SK-N-SH (cell line): ENCODE measurements around the gene EEF2.

Experiments used
- CTCF ChIP-seq: fragments of 200-600 bp; sonication (generic); IDR thresholded peaks from 2 replicates; pipeline ENCODE4 v1.6.1; 2017; ENCODE audit warnings: antibody characterized with exemption, mild to moderate bottlenecking, moderate library complexity
- EP300 ChIP-seq, 2 experiments: IDR thresholded peaks; 2 replicates each; pipeline versions ENCODE4 v1.4.0 to v1.6.1; 2012; ENCODE audit warnings: borderline replicate concordance in 1 of 2, low read depth in 1 of 2, low read length in 1 of 2
- EZH2phosphoT487 ChIP-seq: fragments of 200-600 bp; sonication (generic); IDR thresholded peaks from 2 replicates; pipeline ENCODE4 v1.6.1; 2017; ENCODE audit warnings: low read depth, mixed run types, mild to moderate bottlenecking, antibody characterized with exemption, moderate library complexity, borderline replicate concordance
- IRF3 ChIP-seq: fragments of 150-350 bp; IDR thresholded peaks from 2 replicates; pipeline ENCODE4 v1.6.1; 2016; ENCODE audit warnings: mild to moderate bottlenecking, low read depth, low read length
- MAX ChIP-seq: IDR thresholded peaks from 2 replicates; pipeline ENCODE4 v1.4.0; 2012; ENCODE audit warnings: low read depth
- NRF1 ChIP-seq: IDR thresholded peaks from 2 replicates; pipeline ENCODE4 v1.6.1; 2012; ENCODE audit warnings: low read depth, mild to moderate bottlenecking, low read length
- POLR2AphosphoS5 ChIP-seq: IDR thresholded peaks from 2 replicates; pipeline ENCODE4 v1.6.1; 2012; ENCODE audit warnings: low read depth, low read length
- RCOR1 ChIP-seq: fragments of 150-350 bp; IDR thresholded peaks from 2 replicates; pipeline ENCODE4 v1.6.1; 2017; ENCODE audit warnings: antibody characterized with exemption, low read length
- RFX5 ChIP-seq: IDR thresholded peaks from 2 replicates; pipeline ENCODE4 v1.6.1; 2012; ENCODE audit warnings: mild to moderate bottlenecking, improper control_type of control experiment, low read length
- RXRA ChIP-seq: IDR thresholded peaks from 2 replicates; pipeline ENCODE4 v1.4.0; 2012; ENCODE audit warnings: low read depth, mild to moderate bottlenecking, borderline replicate concordance
- SIN3A ChIP-seq: IDR thresholded peaks from 2 replicates; pipeline ENCODE4 v1.6.1; 2012; ENCODE audit warnings: low read depth, mild to moderate bottlenecking, low read length, moderate library complexity, borderline replicate concordance
- SMC3 ChIP-seq: IDR thresholded peaks from 2 replicates; pipeline ENCODE4 v1.6.1; 2012; ENCODE audit warnings: low read depth, low read length, improper control_type of control experiment
- TAF1 ChIP-seq: IDR thresholded peaks from 2 replicates; pipeline ENCODE4 v1.6.1; 2012; ENCODE audit warnings: low read depth, mild to moderate bottlenecking, low read length, moderate library complexity, borderline replicate concordance
- USF1 ChIP-seq: IDR thresholded peaks from 2 replicates; pipeline ENCODE4 v1.4.0; 2012; ENCODE audit warnings: low read depth, borderline replicate concordance

GRCh38 chr19:3949997-3950859, 35.0 kb downstream of the EEF2 start:
- TF ChIP-seq RXRA (no peak), MAX (no peak), USF1 (no peak), CTCF (no peak), RFX5 (no peak), POLR2AphosphoS5 (no peak), RCOR1 (no peak), EZH2phosphoT487 (no peak), SIN3A (no peak), SMC3 (no peak), EP300 (IDR thresholded peaks at IDR 0.05; ENCODE audit: borderline replicate concordance in 1 of 2, low read depth in 1 of 2, low read length in 1 of 2) (no peak), TAF1 (no peak), IRF3 (no peak), NRF1 (no peak)
